ENCODE data around the gene PTK7. TPM values are rescaled to one million over a fixed set of nuclear protein-coding genes. Genes with fewer than 3 reads are reported as not detected.

PTK7 gene
- total RNA-seq, 1 donor from 2014 or later, result 68.0 TPM

GRCh38 chr6:43093436-43094289 is 17.5 kb downstream of the PTK7 start:
- Histone ChIP-seq H3K9me3 (ENCODE audit: low read depth) (no peaks in the 10 kb centered on the region), H3K4me1 (peaks cover 62% of the 10 kb centered on the region), H3K4me2 (peak overlapping the region; percentile 20), H3K36me3 (no peaks in the 10 kb centered on the region), H3K27ac (no peak overlapping the region), H4K20me1 (ENCODE audit: low read depth) (peaks cover 48% of the 10 kb centered on the region), H2AFZ (replicated peaks) (no peak overlapping the region), H3K4me3 (no peak overlapping the region), H3F3A (ENCODE audit: low read depth) (peaks cover 63% of the 10 kb centered on the region), H3K27me3 (no peaks in the 10 kb centered on the region), H3K79me2 (ENCODE audit: low read depth) (peaks cover 97% of the 10 kb centered on the region), H3K9ac (no peak overlapping the region)
- H3K36me3 Mint-ChIP-seq, result peaks cover 2% of the 10 kb centered on the region
- no peak for TF ChIP-seq EZH2phosphoT487 (IDR thresholded peaks at IDR 0.05)
- H3K4me1 Mint-ChIP-seq, result peaks cover 78% of the 10 kb centered on the region
- peaks cover 4% of the 10 kb centered on the region for H3K27me3 Mint-ChIP-seq (ENCODE audit: insufficient read depth, low read depth)
- DNase-seq (ENCODE audit: low spot score), result no peak
- H3K27ac Mint-ChIP-seq, result peak overlapping the region; percentile 82
- peak overlapping the region; percentile 62 for H3K4me3 Mint-ChIP-seq
- H3K9me3 Mint-ChIP-seq, result no peaks in the 10 kb centered on the region

- H3K36me3 Mint-ChIP-seq, result peaks cover 2% of the 10 kb centered on the region
- H3K27me3 ChIP-seq, result no peaks in the 10 kb centered on the region
- H4K20me1 ChIP-seq (ENCODE audit: low read depth), result peaks cover 29% of the 10 kb centered on the region
- peaks cover 55% of the 10 kb centered on the region for H3K4me1 Mint-ChIP-seq
- H3K4me2 ChIP-seq, result peak overlapping the region; percentile 29
- TF ChIP-seq EZH2 (IDR thresholded peaks at IDR 0.05) (no peak), EZH2phosphoT487 (IDR thresholded peaks at IDR 0.05) (no peak)
- TF ChIP-seq, protein P1, sequence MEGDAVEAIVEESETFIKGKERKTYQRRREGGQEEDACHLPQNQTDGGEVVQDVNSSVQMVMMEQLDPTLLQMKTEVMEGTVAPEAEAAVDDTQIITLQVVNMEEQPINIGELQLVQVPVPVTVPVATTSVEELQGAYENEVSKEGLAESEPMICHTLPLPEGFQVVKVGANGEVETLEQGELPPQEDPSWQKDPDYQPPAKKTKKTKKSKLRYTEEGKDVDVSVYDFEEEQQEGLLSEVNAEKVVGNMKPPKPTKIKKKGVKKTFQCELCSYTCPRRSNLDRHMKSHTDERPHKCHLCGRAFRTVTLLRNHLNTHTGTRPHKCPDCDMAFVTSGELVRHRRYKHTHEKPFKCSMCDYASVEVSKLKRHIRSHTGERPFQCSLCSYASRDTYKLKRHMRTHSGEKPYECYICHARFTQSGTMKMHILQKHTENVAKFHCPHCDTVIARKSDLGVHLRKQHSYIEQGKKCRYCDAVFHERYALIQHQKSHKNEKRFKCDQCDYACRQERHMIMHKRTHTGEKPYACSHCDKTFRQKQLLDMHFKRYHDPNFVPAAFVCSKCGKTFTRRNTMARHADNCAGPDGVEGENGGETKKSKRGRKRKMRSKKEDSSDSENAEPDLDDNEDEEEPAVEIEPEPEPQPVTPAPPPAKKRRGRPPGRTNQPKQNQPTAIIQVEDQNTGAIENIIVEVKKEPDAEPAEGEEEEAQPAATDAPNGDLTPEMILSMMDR (IDR thresholded peaks at IDR 0.05), result no peak
- H3K4me3 ChIP-seq, result no peak overlapping the region
- H3K27ac Mint-ChIP-seq, result peak overlapping the region; percentile 22
- H3K4me3 Mint-ChIP-seq, result no peak overlapping the region
- H3K9ac ChIP-seq, result no peak overlapping the region
- H2AFZ ChIP-seq (replicated peaks), result no peak overlapping the region
- no peaks in the 10 kb centered on the region for H3K9me3 Mint-ChIP-seq
- no peaks in the 10 kb centered on the region for H3K36me3 ChIP-seq
- H3K79me2 ChIP-seq (ENCODE audit: low read depth), result peaks cover 99% of the 10 kb centered on the region
- no peaks in the 10 kb centered on the region for H3K9me3 ChIP-seq (ENCODE audit: low read depth)
- peaks cover 40% of the 10 kb centered on the region for H3F3A ChIP-seq (ENCODE audit: low read depth)
- no peak for DNase-seq (ENCODE audit: low spot score)
- H3K4me1 ChIP-seq, result peaks cover 39% of the 10 kb centered on the region
- H3K27ac ChIP-seq, result peak overlapping the region; percentile 82
- peaks cover 10% of the 10 kb centered on the region for H3K27me3 Mint-ChIP-seq (ENCODE audit: insufficient read depth, low read depth)
These were observed 19.8 kb downstream of the PTK7 start for GRCh38 chr6:43095939-43096338.

GRCh38 chr6:43096451-43097097 is 20.5 kb downstream of the PTK7 start:
- TF ChIP-seq EZH2phosphoT487 (IDR thresholded peaks at IDR 0.05), result no peak
- Mint-ChIP-seq H3K4me1 (peaks cover 51% of the 10 kb centered on the region), H3K27ac (peak overlapping the region; percentile 91), H3K4me3 (no peak overlapping the region), H3K27me3 (ENCODE audit: insufficient read depth, low read depth) (peaks cover 10% of the 10 kb centered on the region), H3K36me3 (peaks cover 2% of the 10 kb centered on the region), H3K9me3 (no peaks in the 10 kb centered on the region)
- H3K27me3 ChIP-seq, result no peaks in the 10 kb centered on the region
- no peak overlapping the region for H2AFZ ChIP-seq (replicated peaks)
- H3K4me2 ChIP-seq, result peak overlapping the region; percentile 29
- peaks cover 37% of the 10 kb centered on the region for H3F3A ChIP-seq (ENCODE audit: low read depth)
- no peaks in the 10 kb centered on the region for H3K36me3 ChIP-seq
- no peaks in the 10 kb centered on the region for H3K9me3 ChIP-seq (ENCODE audit: low read depth)
- peak overlapping the region; percentile 82 for H3K27ac ChIP-seq
- peak; percentile 72 for DNase-seq (ENCODE audit: low spot score)
- H3K4me3 ChIP-seq, result no peak overlapping the region
- peaks cover 99% of the 10 kb centered on the region for H3K79me2 ChIP-seq (ENCODE audit: low read depth)
- H4K20me1 ChIP-seq (ENCODE audit: low read depth), result peaks cover 29% of the 10 kb centered on the region
- H3K4me1 ChIP-seq, result peaks cover 33% of the 10 kb centered on the region
- H3K9ac ChIP-seq, result no peak overlapping the region

GRCh38 chr6:43097098-43097489 is 21.0 kb downstream of the PTK7 start:
- Histone ChIP-seq H3K9ac (no peak overlapping the region), H3K27me3 (no peaks in the 10 kb centered on the region), H3F3A (ENCODE audit: low read depth) (peaks cover 37% of the 10 kb centered on the region), H3K4me1 (peaks cover 32% of the 10 kb centered on the region), H3K4me3 (no peak overlapping the region), H4K20me1 (ENCODE audit: low read depth) (peaks cover 29% of the 10 kb centered on the region), H3K36me3 (no peaks in the 10 kb centered on the region), H3K79me2 (ENCODE audit: low read depth) (peaks cover 99% of the 10 kb centered on the region), H3K27ac (peak overlapping the region; percentile 82), H3K9me3 (ENCODE audit: low read depth) (no peaks in the 10 kb centered on the region), H3K4me2 (peak overlapping the region; percentile 29), H2AFZ (replicated peaks) (no peak overlapping the region)
- Mint-ChIP-seq H3K27ac (peak overlapping the region; percentile 91), H3K4me3 (no peak overlapping the region), H3K36me3 (peaks cover 2% of the 10 kb centered on the region), H3K27me3 (ENCODE audit: insufficient read depth, low read depth) (peaks cover 10% of the 10 kb centered on the region), H3K9me3 (no peaks in the 10 kb centered on the region), H3K4me1 (peaks cover 51% of the 10 kb centered on the region)
- no peak for DNase-seq (ENCODE audit: low spot score)
- TF ChIP-seq EZH2 (IDR thresholded peaks at IDR 0.05), result no peak
- TF ChIP-seq, protein P1 (IDR thresholded peaks at IDR 0.05), result no peak
- no peak for TF ChIP-seq EZH2phosphoT487 (IDR thresholded peaks at IDR 0.05)

Data from neural progenitor cell (in vitro differentiated cells).